HepG2 (cell line): ENCODE results near the gene ATE1.

Experiments
- BCLAF1 ChIP-seq: fragments of 450-650 bp; IDR thresholded peaks from 2 replicates; pipeline ENCODE4 v1.6.1; 2017; ENCODE audit warnings: mild to moderate bottlenecking
- CTCF ChIP-seq: sonication (generic); formaldehyde crosslinking; IDR thresholded peaks from 2 replicates; pipeline ENCODE4 v1.5.0; 2020; ENCODE audit warnings: mild to moderate bottlenecking, missing genetic modification reagents, moderate library complexity
- MED1 ChIP-seq: sonication (generic); formaldehyde crosslinking; IDR thresholded peaks from 2 replicates; pipeline ENCODE4 v1.4.0; 2020; ENCODE audit warnings: missing genetic modification reagents
- ZHX2 ChIP-seq, 2 experiments: sonication (generic) in 1 of 2; formaldehyde crosslinking in 1 of 2; IDR thresholded peaks; 2 replicates each; pipeline versions ENCODE4 v1.6.1 to v1.9.0; 2014 to 2022; ENCODE audit warnings: antibody characterized with exemption in 1 of 2, borderline replicate concordance in 1 of 2, inconsistent platforms in 1 of 2, low read depth in 1 of 2, missing genetic modification reagents in 1 of 2

- TF ChIP-seq MED1 (CRISPR knock-in tag) (no peak), BCLAF1 (no peak), ZHX2 (IDR thresholded peaks at IDR 0.05; ENCODE audit: low read depth) (no peak), ZHX2 (CRISPR knock-in tag; IDR thresholded peaks at IDR 0.05; ENCODE audit: borderline replicate concordance) (no peak), CTCF (CRISPR knock-in tag) (no peak)
These were observed 206.6 kb downstream of the ATE1 start for GRCh38 chr10:121721257-121721656.
